ENCODE data around the gene LAMB2. TPM values are rescaled to one million over a fixed set of nuclear protein-coding genes. Genes with fewer than 3 reads are reported as not detected.

LAMB2 gene
- total RNA-seq, 2 donors from 2014 or later: 83.6 to 97.8 TPM

GRCh38 chr3:49163609-49164008 lies 30.8 kb upstream of the LAMB2 start:
- Histone ChIP-seq H3K27ac (ENCODE audit: low read depth, low read length) (no peak overlapping the region), H3K27me3 (ENCODE audit: control insufficient read depth, insufficient read depth, low read length, poor library complexity, severe bottlenecking) (peaks cover 15% of the 10 kb centered on the region), H3K4me3 (ENCODE audit: low read length) (no peak overlapping the region), H3K9ac (ENCODE audit: extremely low read depth, low read length, poor library complexity, severe bottlenecking) (no peak overlapping the region), H3K4me1 (ENCODE audit: control insufficient read depth, insufficient read depth, low read length) (peaks cover 4% of the 10 kb centered on the region), H3K36me3 (ENCODE audit: control insufficient read depth, insufficient read depth, low read length) (peaks cover 26% of the 10 kb centered on the region), H3K9me3 (ENCODE audit: control insufficient read depth, low read length) (peaks cover 7% of the 10 kb centered on the region)
- Mint-ChIP-seq H3K4me3 (no peak overlapping the region), H3K27ac (no peak overlapping the region), H3K36me3 (ENCODE audit: low read depth) (peaks cover 19% of the 10 kb centered on the region), H3K9me3 (peaks cover 1% of the 10 kb centered on the region), H3K27me3 (ENCODE audit: insufficient read depth) (peaks cover 20% of the 10 kb centered on the region), H3K4me1 (peaks cover 10% of the 10 kb centered on the region)
- TF ChIP-seq CTCF (conservative IDR thresholded peaks at IDR 0.05): no peak
- 94 to 100% methylated on average over 5 to 8 of the region's 8 CpGs for WGBS, 2 experiments (ENCODE audit: insufficient coverage in 1 of 2, insufficient read length in 1 of 2)
- DNase-seq: no peak

GRCh38 chr3:49162751-49163419 lies 30.0 kb upstream of the LAMB2 start:
- H3K27me3 Mint-ChIP-seq (ENCODE audit: insufficient read depth): peaks cover 12% of the 10 kb centered on the region
- H3K4me1 Mint-ChIP-seq: peaks cover 10% of the 10 kb centered on the region
- 93 to 96% methylated on average over 19 to 21 of the region's 21 CpGs for WGBS, 2 experiments (ENCODE audit: insufficient coverage in 1 of 2, insufficient read length in 1 of 2)
- Histone ChIP-seq H3K9me3 (ENCODE audit: control insufficient read depth, low read length) (peaks cover 7% of the 10 kb centered on the region), H3K27ac (ENCODE audit: low read depth, low read length) (no peak overlapping the region), H3K27me3 (ENCODE audit: control insufficient read depth, insufficient read depth, low read length, poor library complexity, severe bottlenecking) (peaks cover 12% of the 10 kb centered on the region), H3K4me1 (ENCODE audit: control insufficient read depth, insufficient read depth, low read length) (peaks cover 4% of the 10 kb centered on the region), H3K4me3 (ENCODE audit: low read length) (no peak overlapping the region), H3K36me3 (ENCODE audit: control insufficient read depth, insufficient read depth, low read length) (peaks cover 26% of the 10 kb centered on the region), H3K9ac (ENCODE audit: extremely low read depth, low read length, poor library complexity, severe bottlenecking) (no peak overlapping the region)
- no peak overlapping the region for H3K27ac Mint-ChIP-seq
- no peak for DNase-seq
- peaks cover 19% of the 10 kb centered on the region for H3K36me3 Mint-ChIP-seq (ENCODE audit: low read depth)
- H3K4me3 Mint-ChIP-seq: no peak overlapping the region
- H3K9me3 Mint-ChIP-seq: peaks cover 1% of the 10 kb centered on the region
- no peak for TF ChIP-seq CTCF (conservative IDR thresholded peaks at IDR 0.05)

GRCh38 chr3:49161808-49162530 lies 29.1 kb upstream of the LAMB2 start:
- Histone ChIP-seq H3K27ac (ENCODE audit: low read depth, low read length) (no peak overlapping the region), H3K9me3 (ENCODE audit: control insufficient read depth, low read length) (peaks cover 7% of the 10 kb centered on the region), H3K36me3 (ENCODE audit: control insufficient read depth, insufficient read depth, low read length) (peaks cover 26% of the 10 kb centered on the region), H3K27me3 (ENCODE audit: control insufficient read depth, insufficient read depth, low read length, poor library complexity, severe bottlenecking) (peaks cover 3% of the 10 kb centered on the region), H3K9ac (ENCODE audit: extremely low read depth, low read length, poor library complexity, severe bottlenecking) (no peak overlapping the region), H3K4me3 (ENCODE audit: low read length) (no peak overlapping the region), H3K4me1 (ENCODE audit: control insufficient read depth, insufficient read depth, low read length) (peaks cover 4% of the 10 kb centered on the region)
- TF ChIP-seq CTCF (conservative IDR thresholded peaks at IDR 0.05): no peak
- Mint-ChIP-seq H3K9me3 (peaks cover 1% of the 10 kb centered on the region), H3K27me3 (ENCODE audit: insufficient read depth) (peaks cover 3% of the 10 kb centered on the region), H3K4me3 (no peak overlapping the region), H3K36me3 (ENCODE audit: low read depth) (peaks cover 19% of the 10 kb centered on the region), H3K4me1 (peaks cover 10% of the 10 kb centered on the region), H3K27ac (no peak overlapping the region)
- no peak for DNase-seq
- 90% methylated on average over 3 of the region's 3 CpGs; no CpG with 5 or more reads in 1 of the 2 experiments for WGBS, 2 experiments (ENCODE audit: insufficient coverage in 1 of 2, insufficient read length in 1 of 2)

All from endodermal cell (in vitro differentiated cells).